ENCODE results near the gene ALDH3A2. TPM values are rescaled to one million over a fixed set of nuclear protein-coding genes. Genes with fewer than 3 reads are reported as not detected.
A peak's percentile ranks its signal among the peaks of the same experiment; 100 is the strongest.

Gene ALDH3A2
- total RNA-seq, 2 donors from 2014 or later = 128 to 131 TPM

GRCh38 chr17:19703828-19704613 is 55.5 kb downstream of the ALDH3A2 start:
- Histone ChIP-seq H3K36me3 (replicated peaks in 1 of 2; ENCODE audit: insufficient read depth in 1 of 2, low read depth in 2 of 2) (no peaks in the 10 kb centered on the region), H3K27ac (peak overlapping the region in 1 of 4 donors; percentile 55), H3K9me3 (no peaks in the 10 kb centered on the region), H3K27me3 (no peaks in the 10 kb centered on the region), H3K4me1 (peaks cover 11% of the 10 kb centered on the region), H3K4me3 (no peak overlapping the region)
- intact Hi-C loops (cut with DNase I) = no loop called here
- TF ChIP-seq, protein P1, sequence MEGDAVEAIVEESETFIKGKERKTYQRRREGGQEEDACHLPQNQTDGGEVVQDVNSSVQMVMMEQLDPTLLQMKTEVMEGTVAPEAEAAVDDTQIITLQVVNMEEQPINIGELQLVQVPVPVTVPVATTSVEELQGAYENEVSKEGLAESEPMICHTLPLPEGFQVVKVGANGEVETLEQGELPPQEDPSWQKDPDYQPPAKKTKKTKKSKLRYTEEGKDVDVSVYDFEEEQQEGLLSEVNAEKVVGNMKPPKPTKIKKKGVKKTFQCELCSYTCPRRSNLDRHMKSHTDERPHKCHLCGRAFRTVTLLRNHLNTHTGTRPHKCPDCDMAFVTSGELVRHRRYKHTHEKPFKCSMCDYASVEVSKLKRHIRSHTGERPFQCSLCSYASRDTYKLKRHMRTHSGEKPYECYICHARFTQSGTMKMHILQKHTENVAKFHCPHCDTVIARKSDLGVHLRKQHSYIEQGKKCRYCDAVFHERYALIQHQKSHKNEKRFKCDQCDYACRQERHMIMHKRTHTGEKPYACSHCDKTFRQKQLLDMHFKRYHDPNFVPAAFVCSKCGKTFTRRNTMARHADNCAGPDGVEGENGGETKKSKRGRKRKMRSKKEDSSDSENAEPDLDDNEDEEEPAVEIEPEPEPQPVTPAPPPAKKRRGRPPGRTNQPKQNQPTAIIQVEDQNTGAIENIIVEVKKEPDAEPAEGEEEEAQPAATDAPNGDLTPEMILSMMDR (IDR thresholded peaks at IDR 0.05) = no peak
- no peak for TF ChIP-seq POLR2A (IDR thresholded peaks at IDR 0.05)
- DNase-seq = peak in 3 of 4 donors; percentile 25 to 45 (median 43)
- peak; percentile 54 for ATAC-seq
- WGBS, 2 donors = 69 to 81% methylated on average over 6 to 17 of the region's 17 CpGs

DNA sequence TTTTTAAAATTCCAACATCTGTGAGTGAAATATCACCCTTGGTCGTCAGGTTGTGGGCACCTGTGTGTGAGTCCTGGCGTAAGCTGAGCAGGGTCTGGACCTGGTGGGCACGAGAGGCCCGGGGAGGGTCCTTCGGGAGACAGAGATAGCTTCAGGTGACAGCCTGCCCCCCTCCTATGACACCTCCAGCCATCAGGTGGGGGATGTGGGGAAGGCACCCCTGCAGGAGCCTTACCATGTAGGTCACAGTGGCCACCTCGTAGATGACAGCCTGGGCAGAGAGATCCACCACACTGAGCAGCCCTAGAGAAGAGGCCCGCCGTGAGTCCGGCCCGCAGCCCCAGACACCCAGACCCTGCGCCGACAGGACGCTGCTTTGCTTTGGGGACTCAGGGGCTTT is 56.6 kb downstream of the ALDH3A2 start:
- Histone ChIP-seq H3K36me3 (replicated peaks in 1 of 2; ENCODE audit: insufficient read depth in 1 of 2, low read depth in 2 of 2) (no peaks in the 10 kb centered on the region), H3K27me3 (no peaks in the 10 kb centered on the region), H3K9me3 (no peaks in the 10 kb centered on the region), H3K4me1 (peaks cover 11% of the 10 kb centered on the region), H3K27ac (no peak overlapping the region), H3K4me3 (no peak overlapping the region)
- intact Hi-C loops (cut with DNase I) = no loop called here
- WGBS, 2 donors = 77 to 84% methylated on average over 12 to 13 of the region's 13 CpGs
- ATAC-seq (no peak), DNase-seq (no peak)
- TF ChIP-seq POLR2A (IDR thresholded peaks at IDR 0.05) = no peak
- TF ChIP-seq, protein P1 (IDR thresholded peaks at IDR 0.05) = no peak

GRCh38 chr17:19705771-19706770 is 57.5 kb downstream of the ALDH3A2 start:
- Histone ChIP-seq H3K27ac (no peak overlapping the region), H3K4me3 (no peak overlapping the region), H3K36me3 (replicated peaks in 1 of 2; ENCODE audit: insufficient read depth in 1 of 2, low read depth in 2 of 2) (no peaks in the 10 kb centered on the region), H3K27me3 (no peaks in the 10 kb centered on the region), H3K9me3 (no peaks in the 10 kb centered on the region), H3K4me1 (peaks cover 11% of the 10 kb centered on the region)
- 80% methylated on average over 12 to 21 of the region's 22 CpGs for WGBS, 2 donors
- no peak for DNase-seq
- intact Hi-C loops (cut with DNase I) = no loop called here
- TF ChIP-seq POLR2A (IDR thresholded peaks at IDR 0.05) = no peak
- TF ChIP-seq, protein P1 (IDR thresholded peaks at IDR 0.05) = no peak
- ATAC-seq = no peak

- H3K4me3 ChIP-seq = no peak overlapping the region
- no peaks in the 10 kb centered on the region for H3K9me3 ChIP-seq
- DNase-seq (no peak), ATAC-seq (no peak)
- peaks cover 11% of the 10 kb centered on the region for H3K4me1 ChIP-seq
- 72 to 76% methylated on average over 4 to 12 of the region's 12 CpGs for WGBS, 2 donors
- H3K27me3 ChIP-seq = no peaks in the 10 kb centered on the region
- no peak overlapping the region for H3K27ac ChIP-seq
- H3K36me3 ChIP-seq (replicated peaks in 1 of 2; ENCODE audit: insufficient read depth in 1 of 2, low read depth in 2 of 2) = no peaks in the 10 kb centered on the region
- TF ChIP-seq, protein P1 (IDR thresholded peaks at IDR 0.05) = no peak
- no peak for TF ChIP-seq POLR2A (IDR thresholded peaks at IDR 0.05)
- intact Hi-C loops (cut with DNase I) = no loop called here
These were observed 58.5 kb downstream of the ALDH3A2 start for GRCh38 chr17:19706791-19707727.
